Breast epithelium (tissue), 3 donors: ENCODE results near the gene NUP210L.

ENCODE experiments used
- CTCF ChIP-seq, 3 donors: fragments of 450-650 bp; IDR thresholded peaks; one replicate each; pipeline ENCODE4 v1.5.1; 2016 to 2017; ENCODE audit warnings: antibody characterized with exemption in 3 of 3, mild to moderate bottlenecking in 3 of 3, moderate library complexity in 3 of 3
- POLR2A ChIP-seq: fragments of 450-650 bp; IDR thresholded peaks from one replicate; pipeline ENCODE4 v1.6.1; 2016; ENCODE audit warnings: antibody characterized with exemption, mild to moderate bottlenecking, moderate library complexity

- TF ChIP-seq CTCF (IDR thresholded peaks at IDR 0.05): no peak
- no peak for TF ChIP-seq POLR2A
These were observed 159.2 kb downstream of the NUP210L start for GRCh38 chr1:153995640-153996039.
